ENCODE results near the gene MACROD2. TPM values are rescaled to one million over a fixed set of nuclear protein-coding genes. Genes with fewer than 3 reads are reported as not detected.
A peak's percentile ranks its signal among the peaks of the same experiment; 100 is the strongest.

MACROD2 gene
- polyA plus RNA-seq, 1 donor: 2.7 TPM

DNA sequence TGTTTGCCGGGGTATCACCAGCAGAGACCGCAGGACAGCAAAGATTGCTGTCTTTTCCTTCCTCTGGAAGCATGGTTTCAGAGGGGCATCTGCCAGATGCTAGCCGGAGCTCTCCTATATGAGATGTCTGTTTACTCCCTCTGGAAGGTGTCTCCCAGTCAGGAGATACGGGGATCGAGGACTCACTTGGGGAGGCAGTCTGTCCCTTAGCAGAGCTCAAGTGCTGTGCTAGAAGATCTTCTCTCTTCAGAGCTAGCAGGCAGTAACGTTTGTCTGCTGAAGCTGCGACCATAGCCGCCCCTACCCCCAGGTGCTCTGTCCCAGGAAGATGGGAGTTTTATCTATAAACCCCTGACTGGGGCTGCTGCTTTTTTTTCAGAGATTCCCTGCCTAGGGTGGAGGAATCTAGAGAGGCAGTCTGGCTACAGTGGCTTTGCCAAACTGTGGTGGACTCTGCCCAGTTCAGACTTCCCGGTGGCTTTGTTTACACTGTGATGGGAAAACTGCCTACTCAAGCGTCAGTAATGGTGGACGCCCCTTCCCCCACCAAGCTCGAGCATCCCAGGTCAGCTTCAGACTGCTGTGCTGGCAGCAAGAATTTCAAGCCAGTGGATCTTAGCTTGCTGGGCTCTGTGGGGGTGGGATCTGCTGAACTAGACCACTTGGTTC is 475.0 kb downstream of the MACROD2 start:
- no peak for DNase-seq (ENCODE audit: low read depth)

DNA sequence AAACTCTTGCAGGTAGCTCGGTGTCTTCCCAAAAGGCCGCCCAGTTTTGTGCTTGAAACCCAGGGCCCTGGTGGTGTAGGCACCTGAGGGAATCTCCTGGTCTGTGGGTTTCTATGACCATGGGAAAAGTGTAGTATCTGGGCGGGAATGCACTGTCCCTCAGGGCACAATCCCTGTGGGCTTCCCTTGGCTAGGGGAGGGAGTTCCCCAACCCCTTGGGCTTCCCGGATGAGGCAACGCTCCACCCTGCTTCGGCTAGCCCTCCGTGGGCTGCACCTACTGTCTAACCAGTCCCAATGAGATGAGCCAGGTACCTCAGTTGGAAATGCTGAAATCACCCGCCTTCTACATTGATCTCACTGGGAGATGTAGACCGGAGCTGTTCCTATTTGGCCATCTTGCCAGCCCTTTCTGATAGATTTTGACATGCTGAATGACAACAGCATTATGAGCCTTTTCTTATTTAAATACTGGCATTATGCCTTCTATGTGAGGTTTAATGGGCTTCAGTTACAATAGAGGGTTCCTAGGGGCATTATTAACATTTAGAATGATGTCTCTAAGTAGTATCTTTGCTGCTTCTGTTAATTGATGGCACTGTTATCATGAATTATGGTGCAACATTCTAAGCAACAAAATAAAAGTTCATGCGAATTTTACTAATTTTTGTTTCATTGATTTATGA is 475.8 kb downstream of the MACROD2 start:
- DNase-seq (ENCODE audit: low read depth): no peak

DNA sequence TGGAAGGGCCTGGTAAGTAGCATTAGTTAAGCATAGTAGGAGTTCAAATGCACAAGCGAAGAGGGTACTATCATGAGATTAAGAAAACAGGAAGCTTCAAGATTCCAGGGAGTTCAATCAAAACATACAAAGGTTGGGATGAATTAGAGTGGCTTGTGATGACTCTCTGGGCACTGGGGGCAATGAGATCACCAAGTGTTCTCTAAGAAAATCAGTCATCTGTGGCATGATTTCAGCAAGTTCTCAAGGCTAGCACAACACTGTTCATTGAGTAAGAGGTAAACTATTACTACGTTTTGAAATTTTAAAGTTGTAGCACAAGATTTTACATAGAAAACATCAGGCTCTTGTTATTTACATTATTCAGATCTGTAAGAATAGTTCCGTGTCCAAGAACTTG is 481.8 kb downstream of the MACROD2 start:
- DNase-seq (ENCODE audit: low read depth): no peak

DNA sequence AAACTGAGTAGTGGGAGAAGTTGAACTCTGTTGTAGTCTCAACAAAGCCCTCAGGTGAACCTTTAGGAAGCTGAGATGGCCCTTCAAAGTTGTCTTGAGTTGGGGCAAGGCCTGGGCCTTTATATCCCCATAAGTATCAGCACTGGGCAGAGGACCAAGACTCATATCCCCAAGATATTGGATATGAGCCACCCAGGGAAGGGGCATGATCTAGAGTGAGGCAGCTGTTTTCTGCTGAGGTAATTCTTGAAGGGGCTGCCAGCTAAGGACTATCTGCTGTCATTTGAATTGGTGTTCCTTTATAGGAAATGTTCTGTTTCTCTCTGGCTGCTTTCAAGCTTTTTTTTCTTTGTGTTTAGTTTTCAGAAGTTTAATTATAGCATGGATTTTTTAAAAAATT is 482.8 kb downstream of the MACROD2 start:
- no peak for DNase-seq (ENCODE audit: low read depth)

- DNase-seq (ENCODE audit: low read depth): no peak
These were observed 486.5 kb downstream of the MACROD2 start for GRCh38 chr20:14481863-14482262.

DNA sequence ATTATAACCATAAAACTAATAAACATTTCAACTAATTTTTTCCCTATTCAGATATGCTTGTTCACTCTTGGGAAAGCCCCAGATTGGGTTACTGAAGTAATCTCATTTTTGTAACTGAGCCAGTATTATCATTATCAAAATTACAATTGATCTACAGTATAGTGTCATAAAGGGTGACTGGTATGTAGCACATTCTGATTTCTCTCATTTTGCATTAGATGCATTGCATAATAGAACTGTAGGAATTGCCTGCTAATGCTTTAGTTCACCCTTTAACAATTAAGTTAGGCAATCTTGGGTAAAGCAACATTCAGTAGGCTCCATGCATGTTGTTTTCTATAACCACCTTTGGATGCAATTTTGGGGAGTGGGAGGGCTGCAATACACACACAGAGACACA is 492.9 kb downstream of the MACROD2 start:
- no peak for DNase-seq (ENCODE audit: low read depth)

- DNase-seq (ENCODE audit: low read depth): no peak
These were observed 493.6 kb downstream of the MACROD2 start for GRCh38 chr20:14488756-14489479.

DNA sequence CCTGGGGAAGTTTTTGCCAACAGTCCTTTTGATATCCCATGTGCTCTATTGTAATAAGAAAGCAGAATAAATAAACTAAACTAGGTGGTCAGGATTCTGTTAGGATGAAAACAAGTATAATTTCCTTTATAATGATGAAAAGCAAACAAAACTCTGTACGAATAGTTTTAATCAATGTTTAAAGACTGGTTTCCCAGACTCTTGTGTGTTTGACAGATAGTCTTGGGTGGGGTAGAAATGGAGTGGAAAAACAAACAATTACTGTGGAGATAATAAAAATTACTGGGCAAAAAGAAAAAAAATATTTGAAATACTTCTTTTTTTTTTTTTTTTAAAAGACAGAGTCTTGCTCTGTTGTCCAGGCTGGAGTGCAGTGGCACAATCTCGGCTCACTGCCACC is 494.2 kb downstream of the MACROD2 start:
- no peak for DNase-seq (ENCODE audit: low read depth)

GRCh38 chr20:14491436-14491835 is 496.1 kb downstream of the MACROD2 start:
- no peak for DNase-seq (ENCODE audit: low read depth)

DNA sequence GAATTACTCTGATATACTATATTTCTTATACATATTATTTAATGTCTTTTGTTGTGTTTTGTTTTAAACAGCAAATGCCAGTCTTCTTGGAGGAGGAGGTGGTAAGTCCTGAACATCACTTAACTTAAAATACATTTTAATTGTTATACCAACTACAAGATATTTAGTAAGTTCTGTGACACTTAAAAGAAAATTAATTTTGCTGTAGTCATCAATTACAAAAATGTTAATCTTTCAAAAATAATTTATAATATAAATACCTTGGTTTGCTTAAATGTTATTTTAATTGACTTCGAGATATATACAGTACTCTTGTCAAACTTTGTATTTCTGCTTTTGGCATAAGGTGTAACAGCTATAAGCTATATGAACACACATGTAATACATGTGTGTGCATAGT is 498.1 kb downstream of the MACROD2 start:
- no peak for DNase-seq (ENCODE audit: low read depth)

DNA sequence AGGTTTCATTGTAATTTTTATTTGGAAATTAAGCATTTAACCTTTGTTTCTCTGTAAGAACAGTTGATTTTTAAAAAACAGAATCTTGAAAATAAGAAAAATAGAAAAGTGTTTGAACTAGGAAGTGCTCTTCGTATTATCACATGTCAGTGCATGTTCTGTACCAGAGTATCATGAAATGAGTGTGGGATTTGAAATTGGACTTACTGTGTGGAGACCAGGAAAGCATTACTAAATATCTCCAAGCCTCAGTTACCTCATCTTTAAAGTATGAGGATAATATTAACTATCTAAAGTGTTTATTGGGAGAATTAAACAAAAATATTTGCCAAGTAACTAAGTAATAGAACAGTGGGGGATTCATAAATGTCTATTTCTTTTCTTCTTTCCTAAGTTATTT is 499.0 kb downstream of the MACROD2 start:
- no peak for DNase-seq (ENCODE audit: low read depth)

DNA sequence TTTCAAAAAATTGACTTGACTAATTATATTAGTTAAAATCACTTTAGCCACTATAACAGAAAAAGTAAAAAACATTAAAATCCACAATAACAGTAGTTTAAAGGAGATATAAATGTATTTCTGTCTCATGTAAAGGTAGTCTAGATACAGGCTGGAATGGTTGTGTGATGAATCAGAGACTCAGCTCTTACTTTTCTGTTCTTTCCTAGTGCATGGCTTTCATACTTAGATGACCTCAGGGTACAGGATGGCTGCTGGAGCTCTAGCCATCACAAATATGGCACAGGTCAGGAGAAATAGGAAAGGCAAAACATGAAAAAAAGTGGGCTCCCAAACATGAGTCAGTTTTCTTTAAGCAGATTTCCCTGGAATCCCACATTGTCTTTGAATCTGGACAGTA is 499.8 kb downstream of the MACROD2 start:
- no peak for DNase-seq (ENCODE audit: low read depth)

DNA sequence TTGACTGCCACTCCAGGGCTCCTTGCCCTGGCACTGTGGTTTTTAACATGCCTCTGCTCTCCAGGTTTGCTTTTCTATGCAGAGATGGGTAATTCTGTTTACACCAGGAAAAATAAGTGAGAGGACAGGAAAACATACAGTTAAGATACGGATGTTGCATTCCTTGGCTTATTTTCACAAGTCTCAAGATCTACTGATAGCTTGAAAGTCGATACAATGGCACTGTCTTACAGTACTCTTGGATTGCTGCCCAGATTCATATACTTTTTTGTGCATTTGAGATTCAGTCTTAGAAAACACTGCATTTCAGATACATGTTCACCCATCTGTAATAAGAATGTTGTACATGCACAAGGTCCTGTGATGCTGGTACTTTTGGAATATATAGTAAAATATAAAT is 501.7 kb downstream of the MACROD2 start:
- no peak for DNase-seq (ENCODE audit: low read depth)

DNA sequence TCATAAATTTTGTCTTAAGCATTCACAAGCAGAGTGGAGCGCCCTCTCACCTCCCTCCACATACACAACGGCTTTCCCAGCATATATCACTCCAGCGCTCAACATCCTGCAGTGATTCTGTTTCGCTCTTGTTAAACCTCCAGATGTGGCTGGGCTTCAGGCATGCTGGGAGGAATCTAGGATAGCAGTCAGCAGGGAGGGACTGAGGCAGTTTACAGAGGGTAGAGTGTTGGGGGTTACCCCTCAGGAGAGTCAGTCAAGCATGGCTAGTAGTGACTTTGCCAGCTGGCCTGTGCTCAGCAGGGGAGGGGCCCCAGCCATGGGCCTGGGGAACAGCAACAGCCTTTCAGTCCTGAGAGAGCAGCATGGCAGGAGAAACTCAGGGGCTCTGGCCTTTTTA is 503.5 kb downstream of the MACROD2 start:
- peak; percentile 32 for DNase-seq (ENCODE audit: low read depth)

- no peak for DNase-seq (ENCODE audit: low read depth)
These were observed 510.2 kb downstream of the MACROD2 start for GRCh38 chr20:14505476-14505875.

- DNase-seq (ENCODE audit: low read depth): no peak
These were observed 512.4 kb downstream of the MACROD2 start for GRCh38 chr20:14507711-14508110.

GRCh38 chr20:14510341-14510740 is 515.0 kb downstream of the MACROD2 start:
- DNase-seq (ENCODE audit: low read depth): no peak

DNA sequence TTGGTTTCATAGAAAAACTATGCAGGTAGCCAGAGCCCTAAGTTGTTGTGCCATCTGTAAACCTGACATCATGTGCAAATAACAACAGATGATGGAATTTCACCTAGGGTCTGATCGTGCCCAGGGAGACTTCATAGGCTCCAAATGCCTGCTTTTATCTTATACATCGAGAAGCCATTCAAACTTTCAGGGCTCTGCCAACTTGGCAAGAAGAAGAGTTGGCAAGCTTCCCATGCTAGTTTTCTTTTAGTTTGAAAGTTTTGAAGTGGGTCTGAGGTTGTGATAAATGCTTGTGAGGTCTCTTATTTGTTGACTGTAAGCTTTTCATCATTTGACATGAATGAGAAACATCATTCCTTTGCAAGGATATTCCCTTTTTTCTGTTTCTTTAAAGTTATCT is 517.5 kb downstream of the MACROD2 start:
- DNase-seq (ENCODE audit: low read depth): no peak

- no peak for DNase-seq (ENCODE audit: low read depth)
These were observed 523.3 kb downstream of the MACROD2 start for GRCh38 chr20:14518648-14519047.

DNA sequence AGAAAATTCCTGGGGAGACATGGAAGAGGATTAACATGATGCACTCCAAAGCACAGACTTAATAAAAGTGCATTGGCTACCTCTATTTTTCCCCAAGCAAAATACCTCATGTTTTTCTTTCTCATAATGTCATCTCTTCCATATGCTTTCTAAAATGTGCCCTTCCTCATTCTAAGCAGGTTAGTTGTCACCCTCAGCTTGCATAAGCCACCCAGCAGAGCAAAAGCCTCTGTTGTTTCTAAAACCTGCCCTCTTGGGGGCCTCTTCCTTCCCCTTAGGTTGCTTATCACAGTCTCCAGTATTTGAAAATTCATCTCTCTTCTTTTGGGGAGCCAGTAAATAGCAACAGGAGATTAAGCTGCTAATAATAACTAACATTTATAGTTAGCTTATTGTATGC is 525.7 kb downstream of the MACROD2 start:
- no peak for DNase-seq (ENCODE audit: low read depth)

GRCh38 chr20:14521436-14521835 is 526.1 kb downstream of the MACROD2 start:
- no peak for DNase-seq (ENCODE audit: low read depth)

GRCh38 chr20:14522595-14522994 is 527.3 kb downstream of the MACROD2 start:
- DNase-seq (ENCODE audit: low read depth): no peak

- DNase-seq (ENCODE audit: low read depth): no peak
These were observed 527.8 kb downstream of the MACROD2 start for GRCh38 chr20:14523090-14523489.
